ENCODE data around the gene TVP23A.

The TVP23A gene

DNA sequence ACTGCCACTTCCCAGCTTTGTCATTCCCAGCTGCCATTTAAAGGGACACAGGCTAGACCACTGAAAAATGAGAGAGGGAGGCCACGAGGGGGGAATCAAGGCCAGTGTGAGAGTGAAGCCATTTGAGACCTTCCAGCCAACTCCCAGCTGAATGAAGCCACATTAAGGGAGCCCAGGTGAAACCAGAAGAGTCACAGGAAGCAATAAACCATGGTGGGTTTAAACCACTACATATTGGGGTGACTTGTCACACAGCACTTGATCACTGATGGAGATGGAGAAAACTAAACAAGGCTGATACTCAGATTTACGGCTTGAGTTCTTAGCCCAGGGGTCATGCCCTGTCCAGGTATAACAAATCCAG is 77.8 kb downstream of the TVP23A start:
- TF ChIP-seq, protein P1, sequence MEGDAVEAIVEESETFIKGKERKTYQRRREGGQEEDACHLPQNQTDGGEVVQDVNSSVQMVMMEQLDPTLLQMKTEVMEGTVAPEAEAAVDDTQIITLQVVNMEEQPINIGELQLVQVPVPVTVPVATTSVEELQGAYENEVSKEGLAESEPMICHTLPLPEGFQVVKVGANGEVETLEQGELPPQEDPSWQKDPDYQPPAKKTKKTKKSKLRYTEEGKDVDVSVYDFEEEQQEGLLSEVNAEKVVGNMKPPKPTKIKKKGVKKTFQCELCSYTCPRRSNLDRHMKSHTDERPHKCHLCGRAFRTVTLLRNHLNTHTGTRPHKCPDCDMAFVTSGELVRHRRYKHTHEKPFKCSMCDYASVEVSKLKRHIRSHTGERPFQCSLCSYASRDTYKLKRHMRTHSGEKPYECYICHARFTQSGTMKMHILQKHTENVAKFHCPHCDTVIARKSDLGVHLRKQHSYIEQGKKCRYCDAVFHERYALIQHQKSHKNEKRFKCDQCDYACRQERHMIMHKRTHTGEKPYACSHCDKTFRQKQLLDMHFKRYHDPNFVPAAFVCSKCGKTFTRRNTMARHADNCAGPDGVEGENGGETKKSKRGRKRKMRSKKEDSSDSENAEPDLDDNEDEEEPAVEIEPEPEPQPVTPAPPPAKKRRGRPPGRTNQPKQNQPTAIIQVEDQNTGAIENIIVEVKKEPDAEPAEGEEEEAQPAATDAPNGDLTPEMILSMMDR (IDR thresholded peaks at IDR 0.05; ENCODE audit: insufficient read depth, low read depth, low read length, missing control alignments) = no peak
- no peak for DNase-seq (ENCODE audit: low read depth)
- no peak overlapping the region for H3K4me3 ChIP-seq (ENCODE audit: low read length)

DNA sequence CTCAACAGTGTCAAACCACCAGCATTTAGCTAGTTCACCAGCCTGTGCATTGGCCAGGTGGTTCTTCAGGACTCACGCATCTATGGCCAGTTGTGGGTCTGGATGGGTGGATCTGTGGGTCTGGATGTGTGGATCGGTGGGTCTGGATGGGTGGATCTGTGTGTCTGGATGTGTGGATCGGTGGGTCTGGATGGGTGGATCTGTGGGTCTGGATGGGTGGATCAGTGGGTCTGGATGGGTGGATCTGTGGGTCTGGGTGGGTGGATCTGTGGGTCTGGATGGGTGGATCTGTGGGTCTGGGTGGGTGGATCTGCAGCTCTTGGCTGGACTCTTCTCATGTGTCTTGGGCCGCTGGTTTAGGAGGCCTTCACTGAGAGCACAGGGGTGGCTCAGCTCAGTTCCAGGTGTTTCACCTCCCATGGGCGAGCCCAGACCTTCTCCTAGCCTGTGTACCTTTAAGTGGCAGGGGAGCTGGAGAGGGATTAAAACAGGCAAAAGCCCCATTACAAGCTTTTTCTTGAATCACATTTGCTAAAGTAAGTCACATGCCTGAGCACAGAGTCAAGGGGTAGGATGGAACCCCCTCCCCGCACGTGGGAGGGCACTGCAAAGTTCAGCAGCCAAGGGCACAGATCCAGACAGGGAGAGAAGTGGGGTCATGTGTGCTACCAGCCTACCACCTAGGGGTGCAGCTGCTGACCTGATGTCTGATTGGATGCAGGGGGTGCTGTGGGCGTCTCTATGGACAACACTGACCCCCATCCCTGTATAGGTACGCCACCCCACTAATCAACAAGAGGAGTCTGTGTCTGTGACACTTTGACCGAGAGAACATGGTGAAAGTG is 78.4 kb downstream of the TVP23A start:
- TF ChIP-seq, protein P1 (IDR thresholded peaks at IDR 0.05; ENCODE audit: insufficient read depth, low read depth, low read length, missing control alignments) = no peak
- no peak for DNase-seq (ENCODE audit: low read depth)
- H3K4me3 ChIP-seq (ENCODE audit: low read length) = no peak overlapping the region

DNA sequence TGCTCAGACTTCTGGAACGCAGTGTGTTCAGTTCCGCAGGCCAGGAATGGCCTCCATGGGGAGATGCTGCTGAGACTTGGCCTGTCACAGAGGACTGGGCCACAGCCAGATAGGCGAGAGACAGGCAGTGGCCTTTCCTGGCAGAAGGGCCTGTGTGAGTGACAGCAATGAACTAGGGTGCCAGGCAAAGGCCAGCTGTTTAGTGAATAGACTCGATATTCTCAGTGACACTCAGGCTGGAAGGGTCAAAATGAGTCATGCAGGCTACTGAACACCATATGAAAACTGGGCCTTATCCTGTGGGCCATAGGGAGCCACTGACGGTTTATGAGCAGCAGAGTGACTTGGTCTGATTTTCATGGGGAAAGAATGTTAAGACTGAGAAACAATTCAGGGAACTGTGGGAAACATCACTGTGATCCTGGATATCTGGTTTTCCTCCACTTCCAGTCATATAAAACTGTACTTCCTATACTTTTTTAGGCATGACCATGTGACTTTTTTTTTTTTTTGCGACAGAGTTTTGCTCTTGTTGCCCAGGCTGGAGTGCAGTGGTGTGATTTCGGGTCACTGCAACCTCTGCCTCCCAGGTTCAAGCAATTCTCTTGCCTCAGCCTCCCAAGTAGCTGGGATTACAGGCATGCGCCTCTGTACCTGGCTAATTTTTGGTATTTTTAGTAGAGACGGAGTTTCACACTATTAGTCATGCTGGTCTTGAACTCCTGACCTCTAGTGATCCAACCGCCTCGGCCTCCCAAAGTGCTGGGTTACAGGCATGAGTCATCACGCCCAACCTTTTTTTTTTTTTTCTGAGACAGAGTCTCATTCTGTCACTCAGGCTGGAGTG is 80.1 kb downstream of the TVP23A start:
- DNase-seq (ENCODE audit: low read depth) = peak; percentile 83
- TF ChIP-seq, protein P1 (IDR thresholded peaks at IDR 0.05; ENCODE audit: insufficient read depth, low read depth, low read length, missing control alignments) = no peak
- no peak overlapping the region for H3K4me3 ChIP-seq (ENCODE audit: low read length)

DNA sequence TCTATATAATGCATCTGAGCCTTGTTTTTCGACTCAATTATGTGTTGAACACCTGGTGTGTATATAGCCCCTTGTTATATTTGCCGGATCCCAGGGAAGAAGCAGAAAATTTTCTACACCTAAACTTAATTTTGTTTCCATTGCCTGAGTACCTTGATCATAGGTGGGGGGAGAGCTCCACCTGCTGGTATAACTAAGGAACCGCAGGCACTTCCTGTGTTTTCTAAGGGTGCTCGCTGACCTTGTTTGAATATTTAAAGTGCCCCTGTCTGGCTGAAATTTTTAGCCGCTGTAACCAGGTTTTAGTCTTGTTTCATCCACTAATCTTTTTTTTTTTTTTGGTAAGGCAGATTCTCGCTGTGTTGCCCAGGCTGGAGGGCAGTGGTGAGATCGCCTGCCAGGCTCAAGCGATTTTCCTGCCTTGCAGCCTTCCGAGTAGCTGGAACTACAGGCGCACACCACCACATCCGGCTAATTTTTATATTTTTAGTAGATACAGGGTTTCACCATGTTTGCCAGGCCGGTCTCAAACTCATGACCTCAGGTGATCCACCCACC is 81.4 kb downstream of the TVP23A start:
- TF ChIP-seq, protein P1 (IDR thresholded peaks at IDR 0.05; ENCODE audit: insufficient read depth, low read depth, low read length, missing control alignments) = peak; percentile 93
- H3K4me3 ChIP-seq (ENCODE audit: low read length) = no peak overlapping the region
- peak; percentile 71 for DNase-seq (ENCODE audit: low read depth)

DNA sequence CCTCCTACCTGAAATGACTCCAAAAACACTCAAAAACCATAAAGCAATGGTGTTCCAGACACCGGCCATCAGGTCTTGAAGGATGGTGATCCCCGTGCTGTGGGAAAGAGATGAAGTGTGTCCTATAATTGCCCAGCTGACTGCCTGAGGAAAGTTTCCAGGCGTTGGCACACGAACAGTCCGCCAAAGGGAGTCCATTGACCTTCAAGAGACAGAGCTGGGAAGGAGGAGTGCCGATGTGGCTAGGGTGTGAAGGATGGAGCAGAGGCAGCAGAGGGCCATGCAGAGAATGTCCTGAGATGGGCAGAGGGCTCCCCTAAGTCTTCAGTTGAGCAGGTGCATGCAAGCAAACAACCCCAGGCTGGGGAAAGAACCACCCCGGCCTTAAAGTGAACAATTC is 86.8 kb downstream of the TVP23A start:
- TF ChIP-seq, protein P1 (IDR thresholded peaks at IDR 0.05; ENCODE audit: insufficient read depth, low read depth, low read length, missing control alignments) = no peak
- H3K4me3 ChIP-seq (ENCODE audit: low read length) = no peak overlapping the region
- DNase-seq (ENCODE audit: low read depth) = no peak

DNA sequence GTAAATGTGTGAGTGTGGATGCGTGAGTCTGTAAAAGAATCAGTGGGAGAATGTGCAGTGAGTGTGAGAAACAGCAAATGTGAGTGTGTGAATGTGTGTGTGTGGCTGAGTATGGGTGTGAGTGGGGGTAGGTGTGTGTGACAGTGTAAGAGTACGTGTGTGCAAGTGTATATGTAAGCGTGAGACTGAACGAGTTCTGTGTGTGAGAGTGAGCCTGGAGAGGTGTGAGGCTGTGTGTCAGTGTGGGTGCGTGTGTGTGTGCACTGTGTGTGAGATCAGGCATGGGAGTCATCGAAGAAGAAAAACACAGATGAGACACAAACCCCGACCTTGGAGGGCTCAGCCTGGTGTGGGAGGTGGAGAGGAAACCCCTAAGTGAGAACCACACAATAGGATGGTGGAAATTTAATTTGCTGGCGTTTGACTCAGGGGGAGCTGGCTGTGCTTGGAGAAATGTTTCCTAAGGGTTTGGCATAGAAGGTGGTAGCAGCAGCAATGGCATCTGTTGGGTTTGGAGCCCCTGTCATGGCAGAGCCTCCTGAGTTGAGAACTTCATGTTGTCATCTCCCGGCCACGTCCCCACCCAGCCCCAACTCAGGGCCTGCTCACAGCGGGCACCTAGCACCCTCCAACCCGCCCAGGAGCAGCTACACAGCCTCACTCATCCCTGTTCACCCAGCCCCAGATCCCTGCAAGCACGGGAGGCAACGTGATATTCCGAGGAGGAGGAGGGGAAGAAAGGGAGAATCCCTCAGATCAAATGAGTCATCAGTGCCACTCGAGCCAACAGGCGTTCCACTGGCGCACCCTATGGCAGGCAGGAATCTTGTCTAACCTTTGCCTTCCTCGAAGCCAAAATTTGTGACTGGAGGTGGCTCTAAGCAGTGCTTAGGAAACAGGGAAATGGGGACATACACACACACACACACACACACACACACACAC is 89.2 kb downstream of the TVP23A start:
- TF ChIP-seq, protein P1 (IDR thresholded peaks at IDR 0.05; ENCODE audit: insufficient read depth, low read depth, low read length, missing control alignments) = no peak

More for the DNA sequence above, 89.2 kb downstream of the TVP23A start:
- H3K4me3 ChIP-seq (ENCODE audit: low read length) = no peak overlapping the region
- DNase-seq (ENCODE audit: low read depth) = peak; percentile 66

Data from epithelial cell of esophagus (primary cell).